Keratinocyte (primary cell): ENCODE measurements around the gene SHROOM3. TPM values are rescaled to one million over a fixed set of nuclear protein-coding genes. Genes with fewer than 3 reads are reported as not detected.

ENCODE experiments used
- DNase-seq: peaks from one replicate; pipeline ENCODE4 v3.0.0-alpha.2; 2011; ENCODE audit warnings: low read depth, missing footprints, low spot score
- FAIRE-seq: peaks from 2 replicates; lab custom pipeline; 2011; peaks lifted over from hg19 to GRCh38; lab: Jason Lieb, UNC
- H2AFZ ChIP-seq: 2 replicates; pipeline ENCODE4 v1.6.0; 2012; ENCODE audit warnings: low read length, control low read depth, inconsistent platforms; ENCODE audit not compliant: control insufficient read depth
- H3K27ac ChIP-seq: 2 replicates; pipeline ENCODE4 v1.5.1; 2011; ENCODE audit warnings: low read length; ENCODE audit not compliant: control insufficient read depth, insufficient read depth
- H3K27me3 ChIP-seq: 3 replicates; pipeline ENCODE4 v1.6.0; 2011; ENCODE audit warnings: low read length; ENCODE audit not compliant: control insufficient read depth, insufficient read depth; ENCODE audit errors: extremely low read depth
- H3K36me3 ChIP-seq, 2 experiments: 2 replicates in 1 of 2; 3 replicates in 1 of 2; pipeline ENCODE4 v1.5.1; 2011; ENCODE audit warnings: low read length in 2 of 2, mild to moderate bottlenecking in 1 of 2; ENCODE audit not compliant: control insufficient read depth in 2 of 2, insufficient read depth in 2 of 2; ENCODE audit errors: extremely low read depth in 1 of 2
- H3K4me1 ChIP-seq: 3 replicates; pipeline ENCODE4 v1.5.1; 2011; ENCODE audit warnings: low read length; ENCODE audit not compliant: control insufficient read depth, insufficient read depth; ENCODE audit errors: extremely low read depth
- H3K4me2 ChIP-seq: 3 replicates; pipeline ENCODE4 v1.6.0; 2011; ENCODE audit warnings: low read depth, low read length; ENCODE audit not compliant: control insufficient read depth, insufficient read depth; ENCODE audit errors: extremely low read depth
- H3K4me3 ChIP-seq, 3 experiments: fragments of 200-600 bp in 1 of 3; sonication (generic) in 1 of 3; 2 replicates in 2 of 3; 3 replicates in 1 of 3; pipeline ENCODE4 v1.5.1; 2011 to 2016; ENCODE audit warnings: low read length in 3 of 3, mild to moderate bottlenecking in 3 of 3, control low read depth in 2 of 3, inconsistent platforms in 1 of 3, low read depth in 1 of 3, mixed read lengths in 1 of 3, mixed run types in 1 of 3, moderate library complexity in 1 of 3; ENCODE audit not compliant: control insufficient read depth in 2 of 3, insufficient read depth in 2 of 3; ENCODE audit errors: extremely low read depth in 1 of 3
- H3K79me2 ChIP-seq: 2 replicates; pipeline ENCODE4 v1.6.0; 2012; ENCODE audit warnings: low read length; ENCODE audit not compliant: control insufficient read depth, insufficient read depth
- H3K9ac ChIP-seq: 3 replicates; pipeline ENCODE4 v1.6.0; 2011; ENCODE audit warnings: low read length; ENCODE audit not compliant: control insufficient read depth, insufficient read depth; ENCODE audit errors: extremely low read depth
- H3K9me1 ChIP-seq: 3 replicates; pipeline ENCODE4 v1.6.0; 2011; ENCODE audit warnings: low read length; ENCODE audit not compliant: control insufficient read depth, insufficient read depth; ENCODE audit errors: extremely low read depth
- H3K9me3 ChIP-seq: 2 replicates; pipeline ENCODE4 v1.5.1; 2012; ENCODE audit warnings: low read depth, low read length; ENCODE audit not compliant: control insufficient read depth
- H4K20me1 ChIP-seq: 3 replicates; pipeline ENCODE4 v1.6.0; 2011; ENCODE audit warnings: low read length; ENCODE audit not compliant: control insufficient read depth, insufficient read depth; ENCODE audit errors: extremely low read depth
- EZH2 ChIP-seq: IDR thresholded peaks from one replicate; pipeline ENCODE4 v1.6.1; 2012; ENCODE audit warnings: inconsistent platforms, mild to moderate bottlenecking, low read length, moderate library complexity
- dilution Hi-C: fragments of 300-500 bp; cut with MboI; formaldehyde crosslinking; loops from one replicate; pipeline ENCODE4 v1.7.0; 2020; ENCODE audit warnings: low sequenced_read_pairs; ENCODE audit not compliant: extremely low pct_ligation_motif_present
- polyA plus RNA-seq, 5 experiments: library from polyadenylated mRNA; depleted of rRNA in 3 of 5; stranded (reverse) in 3 of 5; stranded (forward) in 1 of 5; unstranded in 1 of 5; fragments of >200 nt; gene quantifications; 1 replicate in 1 of 5; 2 replicates in 3 of 5; 3 replicates in 1 of 5; pipeline versions ENCODE4 v1.2.1 to v1.2.3, GENCODE V29; 2011 to 2012; ENCODE audit warnings: missing spikeins in 2 of 5, low read depth in 1 of 5, low replicate concordance in 1 of 5
- TF ChIP-seq, protein P1 (sequence below), 3 experiments: IDR thresholded peaks in 1 of 3; conservative IDR thresholded peaks in 1 of 3; optimal IDR thresholded peaks in 1 of 3; 2 replicates in 2 of 3; 3 replicates in 1 of 3; pipeline versions ENCODE3 to v1.5.1; 2011; ENCODE audit warnings: low read length in 3 of 3, mild to moderate bottlenecking in 3 of 3, moderate library complexity in 2 of 3, control low read depth in 1 of 3, inconsistent platforms in 1 of 3; ENCODE audit not compliant: insufficient read depth in 2 of 3; ENCODE audit errors: extremely low read depth in 1 of 3

SHROOM3 gene
- polyA plus RNA-seq, 1 donor (not counting 4 experiments of a cell fraction or from before 2014, with no cell fraction given) = 4.9 TPM

DNA sequence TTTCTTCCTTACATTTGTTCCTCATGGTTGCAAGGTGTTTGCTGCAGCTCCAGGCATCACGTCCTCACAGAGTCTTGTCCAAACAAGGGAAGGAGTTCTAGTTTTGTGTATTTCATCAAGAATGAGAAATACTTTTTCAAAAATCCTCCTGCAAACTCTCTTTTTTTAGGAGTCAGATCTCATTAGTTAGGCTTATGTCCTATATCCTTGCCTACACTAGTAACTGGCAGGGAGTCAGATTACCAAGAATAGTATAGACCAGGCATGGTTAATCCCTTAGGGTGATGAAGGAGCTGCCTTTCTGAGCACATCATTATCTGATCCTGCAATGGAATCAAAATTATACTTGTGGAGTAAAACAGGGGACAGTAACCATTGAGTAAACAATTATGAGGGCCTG is 160.4 kb downstream of the SHROOM3 start:
- DNase-seq = no peak
- H3K4me1 ChIP-seq = no peaks in the 10 kb centered on the region
- H3K9me1 ChIP-seq = no peaks in the 10 kb centered on the region
- peaks cover 2% of the 10 kb centered on the region for H3K27me3 ChIP-seq
- H3K4me2 ChIP-seq = no peak overlapping the region
- H3K9me3 ChIP-seq = no peaks in the 10 kb centered on the region
- no peaks in the 10 kb centered on the region for H4K20me1 ChIP-seq
- FAIRE-seq = no peak
- no peaks in the 10 kb centered on the region for H3K79me2 ChIP-seq
- no peak overlapping the region for H2AFZ ChIP-seq
- no peak overlapping the region for H3K27ac ChIP-seq
- no peak overlapping the region for H3K9ac ChIP-seq
- dilution Hi-C loops = no loop called here
- H3K36me3 ChIP-seq = no peaks in the 10 kb centered on the region
- no peak overlapping the region for H3K4me3 ChIP-seq
- TF ChIP-seq, protein P1, sequence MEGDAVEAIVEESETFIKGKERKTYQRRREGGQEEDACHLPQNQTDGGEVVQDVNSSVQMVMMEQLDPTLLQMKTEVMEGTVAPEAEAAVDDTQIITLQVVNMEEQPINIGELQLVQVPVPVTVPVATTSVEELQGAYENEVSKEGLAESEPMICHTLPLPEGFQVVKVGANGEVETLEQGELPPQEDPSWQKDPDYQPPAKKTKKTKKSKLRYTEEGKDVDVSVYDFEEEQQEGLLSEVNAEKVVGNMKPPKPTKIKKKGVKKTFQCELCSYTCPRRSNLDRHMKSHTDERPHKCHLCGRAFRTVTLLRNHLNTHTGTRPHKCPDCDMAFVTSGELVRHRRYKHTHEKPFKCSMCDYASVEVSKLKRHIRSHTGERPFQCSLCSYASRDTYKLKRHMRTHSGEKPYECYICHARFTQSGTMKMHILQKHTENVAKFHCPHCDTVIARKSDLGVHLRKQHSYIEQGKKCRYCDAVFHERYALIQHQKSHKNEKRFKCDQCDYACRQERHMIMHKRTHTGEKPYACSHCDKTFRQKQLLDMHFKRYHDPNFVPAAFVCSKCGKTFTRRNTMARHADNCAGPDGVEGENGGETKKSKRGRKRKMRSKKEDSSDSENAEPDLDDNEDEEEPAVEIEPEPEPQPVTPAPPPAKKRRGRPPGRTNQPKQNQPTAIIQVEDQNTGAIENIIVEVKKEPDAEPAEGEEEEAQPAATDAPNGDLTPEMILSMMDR (optimal IDR thresholded peaks at IDR 0.05 in 1 of 3, IDR thresholded peaks at IDR 0.05 in 1 of 3, conservative IDR thresholded peaks at IDR 0.05 in 1 of 3; ENCODE audit: extremely low read depth in 1 of 3, insufficient read depth in 2 of 3, low read length in 3 of 3) = no peak
- no peak for TF ChIP-seq EZH2

DNA sequence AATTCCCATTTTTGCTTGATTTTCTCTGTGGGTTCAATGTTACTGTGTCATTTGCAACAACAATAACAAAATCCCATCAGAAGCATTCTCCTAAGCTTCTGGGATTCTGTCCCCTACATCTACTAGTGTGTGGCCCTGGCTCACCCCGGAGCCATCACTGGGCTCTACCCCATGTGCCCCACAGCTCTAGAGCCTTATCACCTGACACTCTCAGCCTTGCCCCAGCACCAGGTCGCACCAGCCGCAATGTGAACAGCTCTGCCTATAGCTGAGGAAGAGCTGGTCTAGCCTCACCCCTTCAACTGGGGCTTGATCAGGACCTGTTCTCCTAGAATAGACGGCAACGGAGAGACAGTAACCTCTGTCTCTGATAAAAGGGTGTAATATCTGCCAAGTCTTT is 161.7 kb downstream of the SHROOM3 start:
- FAIRE-seq (no peak), DNase-seq (no peak)
- Histone ChIP-seq H4K20me1 (no peaks in the 10 kb centered on the region), H3K27ac (no peak overlapping the region), H3K79me2 (no peaks in the 10 kb centered on the region), H3K9ac (no peak overlapping the region), H3K36me3 (no peaks in the 10 kb centered on the region), H3K27me3 (peaks cover 2% of the 10 kb centered on the region), H3K4me2 (no peak overlapping the region), H3K9me1 (no peaks in the 10 kb centered on the region), H2AFZ (no peak overlapping the region), H3K4me3 (no peak overlapping the region), H3K4me1 (no peaks in the 10 kb centered on the region), H3K9me3 (no peaks in the 10 kb centered on the region)
- TF ChIP-seq, protein P1 (optimal IDR thresholded peaks at IDR 0.05 in 1 of 3, IDR thresholded peaks at IDR 0.05 in 1 of 3, conservative IDR thresholded peaks at IDR 0.05 in 1 of 3; ENCODE audit: extremely low read depth in 1 of 3, insufficient read depth in 2 of 3, low read length in 3 of 3) = no peak
- no peak for TF ChIP-seq EZH2
- dilution Hi-C loops = no loop called here
